Nucleus accumbens (tissue), 56 donors: ENCODE measurements around the gene ZMAT5.

Experiments used
- DNase-seq, 56 donors: peaks; one replicate each; lab custom pipeline; 2025; lab: John Stamatoyannopoulos, UW

The ZMAT5 gene

GRCh38 chr22:29716814-29717545, 49.8 kb downstream of the ZMAT5 start:
- peak in 51 of 56 donors; percentile 6 to 87 (median 61) for DNase-seq

GRCh38 chr22:29715705-29716104, 51.1 kb downstream of the ZMAT5 start:
- DNase-seq, result no peak

GRCh38 chr22:29715240-29715639, 51.6 kb downstream of the ZMAT5 start:
- no peak for DNase-seq

- DNase-seq, result no peak
Measured at GRCh38 chr22:29713156-29713727, 53.6 kb downstream of the ZMAT5 start.

GRCh38 chr22:29712119-29712518, 54.7 kb downstream of the ZMAT5 start:
- no peak for DNase-seq

GRCh38 chr22:29710922-29711593, 55.7 kb downstream of the ZMAT5 start:
- DNase-seq, result peak in 1 of 56 donors; percentile 18

GRCh38 chr22:29710193-29710592, 56.6 kb downstream of the ZMAT5 start:
- no peak for DNase-seq

- DNase-seq, result no peak
Measured at GRCh38 chr22:29707471-29707870, 59.3 kb downstream of the ZMAT5 start.

GRCh38 chr22:29707010-29707409, 59.8 kb downstream of the ZMAT5 start:
- no peak for DNase-seq

GRCh38 chr22:29706486-29706885, 60.3 kb downstream of the ZMAT5 start:
- DNase-seq, result no peak

GRCh38 chr22:29705651-29706050, 61.2 kb downstream of the ZMAT5 start:
- DNase-seq, result no peak

GRCh38 chr22:29704528-29705285, 62.1 kb downstream of the ZMAT5 start:
- DNase-seq, result peak in 53 of 56 donors; percentile 22 to 90 (median 73)

- no peak for DNase-seq
Measured at GRCh38 chr22:29703569-29704195, 63.1 kb downstream of the ZMAT5 start.

GRCh38 chr22:29702931-29703501, 63.8 kb downstream of the ZMAT5 start:
- peak in 29 of 56 donors; percentile 9 to 76 (median 32) for DNase-seq

GRCh38 chr22:29702000-29702930, 64.5 kb downstream of the ZMAT5 start:
- DNase-seq, result peak in 4 of 56 donors; percentile 22 to 52 (median 38)

- DNase-seq, result no peak
Measured at GRCh38 chr22:29701155-29701999, 65.4 kb downstream of the ZMAT5 start.

- DNase-seq, result no peak
Measured at GRCh38 chr22:29700900-29701154, 66.0 kb downstream of the ZMAT5 start.

GRCh38 chr22:29700206-29700899, 66.5 kb downstream of the ZMAT5 start:
- DNase-seq, result peak in 1 of 56 donors; percentile 30
